Iris pigment epithelial cell (primary cell): ENCODE results near the gene SLC17A7.
"Not testable (repeated sequence)": the region's sequence is repeated elsewhere in the genome, so short reads cannot be mapped to it uniquely, and the experiment has no call there.

Source experiments
- DNase-seq: peaks from one replicate; pipeline ENCODE4 v3.0.0-alpha.2; 2011; ENCODE audit warnings: low read depth

SLC17A7 gene

GRCh38 chr19:49444100-49444700 lies 2.9 kb upstream of the SLC17A7 start:
- DNase-seq = not testable (repeated sequence)

GRCh38 chr19:49443366-49444099 lies 2.2 kb upstream of the SLC17A7 start:
- peak; percentile 93 for DNase-seq

DNA sequence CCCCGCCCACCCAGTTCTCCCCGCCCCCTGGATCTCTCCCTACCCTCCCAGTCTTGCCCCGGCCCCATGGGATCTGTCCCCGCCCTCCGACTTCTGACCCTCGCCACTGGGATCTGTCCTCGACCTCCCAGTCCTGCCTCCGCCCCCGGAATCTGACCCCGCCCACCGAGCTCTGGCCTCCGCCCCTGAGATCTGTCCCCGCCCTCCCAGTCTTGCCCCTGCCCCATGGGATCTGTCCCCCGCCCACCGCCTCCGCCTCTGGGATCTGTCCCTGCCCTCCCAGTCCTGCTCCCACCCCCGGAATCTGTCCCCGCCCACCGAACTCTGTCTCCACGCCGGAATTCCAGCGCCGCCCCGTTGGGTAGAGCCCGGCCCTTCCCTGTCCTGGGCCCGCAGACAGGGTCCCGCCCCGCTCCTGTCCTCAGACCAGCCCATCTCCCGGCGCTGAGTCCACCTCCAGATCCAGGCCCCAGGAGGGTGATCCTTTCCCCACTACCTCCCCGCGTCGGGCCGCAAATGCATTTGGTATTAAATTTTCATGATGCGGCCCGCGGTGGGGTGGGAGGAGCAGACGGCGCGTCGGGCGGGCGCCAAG lies 1.5 kb upstream of the SLC17A7 start:
- peak; percentile 79 for DNase-seq

- no peak for DNase-seq
Measured at GRCh38 chr19:49442354-49442753, 1.0 kb upstream of the SLC17A7 start.

- DNase-seq = no peak
Measured at GRCh38 chr19:49441960-49442350, 628 bp upstream of the SLC17A7 start.

- no peak for DNase-seq
Measured at GRCh38 chr19:49440439-49441209, 703 bp downstream of the SLC17A7 start.

DNA sequence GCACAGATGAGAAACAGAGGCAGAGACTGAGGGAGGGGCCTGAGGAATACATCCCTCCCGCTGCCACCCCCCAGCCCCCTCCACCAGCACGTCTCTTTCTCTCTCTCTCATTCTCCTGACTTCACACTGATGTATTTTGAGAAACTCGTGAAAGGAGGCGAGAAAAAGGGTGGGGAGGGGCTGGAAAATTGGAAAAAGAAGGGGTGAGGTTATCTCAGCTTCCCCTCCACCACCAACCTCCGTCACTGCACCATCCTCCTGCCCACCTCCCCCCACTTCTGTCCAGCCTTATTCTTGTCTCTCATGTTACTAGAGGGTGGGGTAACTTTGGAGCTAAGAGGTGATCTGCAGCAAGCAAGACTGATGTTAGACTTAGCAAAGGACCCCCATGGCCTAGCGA lies 1.5 kb downstream of the SLC17A7 start:
- no peak for DNase-seq

DNA sequence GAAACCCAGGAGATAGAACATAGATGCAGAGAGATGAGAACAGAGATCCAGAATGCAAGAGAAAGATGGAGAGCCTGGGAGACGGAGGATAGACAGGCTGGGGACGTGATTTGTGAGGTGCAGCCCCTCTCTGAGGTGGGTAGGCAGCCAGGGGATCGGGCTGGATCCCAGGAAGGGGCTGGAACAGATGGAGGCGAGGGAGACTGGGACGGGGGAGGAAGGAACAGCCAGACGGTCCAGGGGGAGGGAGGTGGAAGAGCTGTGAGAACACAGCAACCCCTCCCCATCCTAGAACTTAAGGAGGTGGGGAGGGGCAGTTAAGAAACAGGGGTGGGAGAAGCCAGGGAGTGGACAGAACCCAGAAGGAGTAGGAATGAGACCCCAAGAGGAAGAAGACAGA lies 3.1 kb downstream of the SLC17A7 start:
- DNase-seq = no peak

- DNase-seq = no peak
Measured at GRCh38 chr19:49437231-49437630, 4.1 kb downstream of the SLC17A7 start.

DNA sequence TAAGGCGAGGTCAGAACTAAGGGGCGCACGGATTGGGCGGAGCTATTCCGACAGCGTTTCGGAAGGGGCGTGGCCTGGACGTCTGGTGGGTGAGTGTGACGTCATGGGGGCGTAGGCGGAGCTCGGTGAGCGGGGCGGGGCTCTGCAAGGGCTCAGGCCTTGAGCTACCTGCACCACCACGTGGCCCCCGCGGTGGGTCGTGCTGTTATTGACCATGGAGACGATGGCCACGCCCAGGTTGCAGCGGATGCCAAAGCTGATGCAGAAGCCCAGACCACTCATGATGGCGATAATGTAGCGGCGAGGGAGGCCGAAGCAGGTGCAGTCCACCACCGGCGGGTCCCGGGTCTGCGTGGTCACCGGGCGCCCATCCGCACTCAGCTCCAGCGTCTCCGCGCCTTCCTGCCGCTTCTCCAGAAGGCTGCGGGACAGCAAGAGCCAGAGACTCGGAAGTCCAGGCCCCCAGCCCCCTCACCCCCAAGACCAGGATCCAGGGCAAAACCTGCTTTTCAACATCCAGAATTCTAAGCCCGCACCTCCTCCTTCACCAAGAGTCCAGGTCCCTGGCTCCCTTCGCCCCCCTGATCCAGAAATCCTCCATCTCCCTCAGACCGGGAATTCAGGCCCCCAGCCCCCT lies 4.8 kb downstream of the SLC17A7 start:
- DNase-seq = no peak

DNA sequence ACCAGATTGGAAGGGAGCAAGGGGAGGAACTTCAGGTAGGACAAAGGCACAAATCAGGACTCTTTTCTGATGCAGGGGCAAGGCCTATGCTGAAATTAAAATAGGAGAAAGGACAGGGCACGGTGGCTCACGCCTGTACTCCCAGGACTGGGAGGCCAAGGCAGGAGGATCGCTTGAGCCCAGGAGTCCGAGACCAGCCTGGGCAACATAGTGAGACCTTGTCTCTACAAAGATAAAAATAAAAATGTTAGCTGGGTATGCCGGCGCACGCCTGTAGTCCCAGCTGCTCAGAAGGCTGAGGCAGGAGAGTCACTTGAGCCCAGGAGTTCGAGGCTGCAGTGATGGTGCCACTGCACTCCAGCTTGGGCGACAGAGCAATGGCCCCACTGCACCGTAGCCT lies 5.7 kb downstream of the SLC17A7 start:
- no peak for DNase-seq

GRCh38 chr19:49434907-49435583 lies 6.3 kb downstream of the SLC17A7 start:
- no peak for DNase-seq

DNA sequence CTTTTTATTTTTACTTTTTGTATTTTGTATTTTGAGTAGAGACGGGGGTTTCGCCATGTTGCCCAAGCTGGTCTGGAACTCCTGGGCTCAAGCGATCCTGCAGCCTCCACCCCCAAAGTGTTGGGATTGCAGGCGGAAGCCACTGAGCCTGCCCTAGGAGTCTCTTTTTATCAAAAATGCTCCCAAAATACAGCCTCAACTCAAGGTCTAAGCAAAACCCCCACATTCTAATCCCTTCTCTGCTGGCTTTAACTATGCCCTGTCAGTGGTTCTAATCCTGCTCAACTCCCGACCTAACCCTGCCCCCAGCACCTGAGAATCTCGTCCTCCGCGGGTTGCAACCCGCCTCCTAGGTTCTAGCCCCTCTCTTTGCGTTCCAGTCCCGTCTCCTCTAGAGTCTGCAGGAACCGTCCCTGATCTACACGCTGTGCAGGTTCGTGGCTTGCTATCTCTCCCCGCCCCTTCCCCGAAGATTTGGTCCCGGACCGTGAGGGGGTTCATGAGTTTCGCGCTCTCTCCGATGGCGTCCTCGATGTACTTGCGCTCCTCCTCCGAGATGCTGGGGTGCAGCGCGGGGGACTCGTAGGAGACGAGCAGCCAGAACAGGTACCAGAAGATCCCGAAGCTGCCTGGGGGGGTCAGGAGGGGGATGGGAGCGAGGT lies 8.0 kb downstream of the SLC17A7 start:
- no peak for DNase-seq

DNA sequence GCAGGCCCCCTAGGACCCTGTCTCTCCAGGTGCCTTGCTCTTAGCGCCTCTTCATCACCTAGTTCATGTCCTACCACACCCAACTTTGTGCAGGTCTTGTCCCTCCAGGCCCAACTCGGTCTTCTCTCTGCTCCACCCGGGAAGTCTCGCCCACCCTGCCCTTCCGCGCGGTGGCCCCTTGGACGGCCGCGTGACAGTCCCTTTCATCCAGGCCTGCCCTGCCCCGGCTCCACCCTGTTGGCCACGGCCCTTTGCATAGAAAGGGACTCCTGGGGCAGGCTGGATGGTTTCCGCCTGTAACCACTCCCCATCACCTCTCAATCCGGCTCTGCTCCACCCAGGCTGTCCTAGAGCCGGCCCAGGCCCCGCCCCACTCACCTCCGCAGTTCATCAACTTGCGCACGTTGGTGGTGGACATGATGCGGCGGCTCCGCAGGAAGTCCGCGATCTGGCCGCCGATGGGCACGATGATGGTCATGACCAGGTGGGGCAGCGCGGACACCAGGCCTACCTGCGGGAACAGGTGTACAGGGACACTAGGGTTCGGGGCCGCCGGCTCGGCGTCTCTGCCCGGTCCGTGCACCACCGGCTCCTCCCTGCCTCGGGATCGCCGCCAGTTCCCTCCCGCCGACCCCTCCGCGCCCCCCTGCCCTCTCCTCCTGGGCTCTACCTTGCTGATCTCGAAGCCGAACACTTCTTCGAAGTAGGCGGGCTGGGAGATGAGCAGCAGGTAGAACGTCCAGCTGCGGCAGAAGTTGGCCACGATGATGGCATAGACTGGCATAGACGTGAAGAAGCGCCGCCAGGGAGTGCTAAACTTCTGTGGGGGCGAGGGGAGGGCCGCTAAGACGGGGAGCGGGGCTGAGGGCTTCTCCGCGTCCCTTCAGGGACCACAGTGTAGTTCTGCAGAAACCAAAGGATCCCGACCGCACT lies 8.9 kb downstream of the SLC17A7 start:
- no peak for DNase-seq

GRCh38 chr19:49431330-49431749 lies 10.0 kb downstream of the SLC17A7 start:
- DNase-seq = no peak

DNA sequence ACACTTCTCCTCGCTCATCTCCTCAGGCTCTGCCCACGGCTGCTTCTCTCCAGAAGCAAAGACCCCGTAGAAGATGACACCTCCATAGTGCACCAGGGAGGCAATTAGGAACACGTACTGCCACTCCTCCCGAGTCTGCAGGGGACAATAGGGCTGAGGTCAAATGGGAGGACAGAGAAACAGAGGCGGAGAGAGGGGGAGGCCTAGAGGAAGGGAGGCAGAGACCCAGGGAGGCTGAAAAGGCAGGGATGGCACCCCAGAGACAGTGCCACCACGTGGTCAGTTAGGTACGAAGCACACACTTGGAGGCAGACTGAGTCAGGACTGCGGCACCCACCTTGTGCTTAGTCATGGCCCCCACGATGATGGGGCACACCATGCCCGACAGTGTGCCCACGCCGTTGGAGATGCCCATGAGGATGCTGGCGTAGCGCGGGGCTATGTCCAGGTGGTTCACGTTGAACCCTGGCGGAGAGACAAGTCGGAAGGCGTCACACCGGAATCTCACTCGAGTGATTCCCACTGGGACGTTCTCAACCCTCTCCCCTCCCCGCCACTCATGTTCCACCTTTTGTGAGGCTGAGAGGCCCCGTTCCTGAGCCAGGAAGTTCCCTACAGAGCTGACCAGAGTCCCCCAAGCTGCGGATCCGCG lies 10.5 kb downstream of the SLC17A7 start:
- no peak for DNase-seq

DNA sequence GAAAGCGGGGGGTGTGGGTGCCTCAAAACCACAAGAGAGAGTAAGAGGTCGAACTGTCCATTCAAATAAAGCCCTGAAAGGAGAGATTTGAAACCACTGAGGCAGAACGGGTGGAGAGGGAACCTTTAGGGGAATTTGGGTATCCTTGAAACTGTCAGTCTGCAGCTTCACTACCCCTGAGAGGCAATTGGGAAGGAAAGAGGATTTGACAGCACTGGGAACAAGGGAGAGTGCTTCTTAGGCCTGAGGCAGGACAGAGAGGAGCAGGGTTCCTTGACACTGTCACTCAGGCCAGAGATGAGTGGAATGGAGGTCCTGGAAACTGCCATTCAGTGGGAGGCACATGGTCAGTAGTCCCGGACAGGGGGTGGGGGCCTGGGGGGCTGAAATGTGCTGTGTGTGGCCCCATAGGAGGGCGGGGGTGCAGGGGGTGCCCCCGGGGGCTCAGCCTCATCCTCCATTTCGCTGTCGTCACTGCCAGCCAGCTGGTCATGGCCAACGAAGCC lies 11.1 kb downstream of the SLC17A7 start:
- no peak for DNase-seq

DNA sequence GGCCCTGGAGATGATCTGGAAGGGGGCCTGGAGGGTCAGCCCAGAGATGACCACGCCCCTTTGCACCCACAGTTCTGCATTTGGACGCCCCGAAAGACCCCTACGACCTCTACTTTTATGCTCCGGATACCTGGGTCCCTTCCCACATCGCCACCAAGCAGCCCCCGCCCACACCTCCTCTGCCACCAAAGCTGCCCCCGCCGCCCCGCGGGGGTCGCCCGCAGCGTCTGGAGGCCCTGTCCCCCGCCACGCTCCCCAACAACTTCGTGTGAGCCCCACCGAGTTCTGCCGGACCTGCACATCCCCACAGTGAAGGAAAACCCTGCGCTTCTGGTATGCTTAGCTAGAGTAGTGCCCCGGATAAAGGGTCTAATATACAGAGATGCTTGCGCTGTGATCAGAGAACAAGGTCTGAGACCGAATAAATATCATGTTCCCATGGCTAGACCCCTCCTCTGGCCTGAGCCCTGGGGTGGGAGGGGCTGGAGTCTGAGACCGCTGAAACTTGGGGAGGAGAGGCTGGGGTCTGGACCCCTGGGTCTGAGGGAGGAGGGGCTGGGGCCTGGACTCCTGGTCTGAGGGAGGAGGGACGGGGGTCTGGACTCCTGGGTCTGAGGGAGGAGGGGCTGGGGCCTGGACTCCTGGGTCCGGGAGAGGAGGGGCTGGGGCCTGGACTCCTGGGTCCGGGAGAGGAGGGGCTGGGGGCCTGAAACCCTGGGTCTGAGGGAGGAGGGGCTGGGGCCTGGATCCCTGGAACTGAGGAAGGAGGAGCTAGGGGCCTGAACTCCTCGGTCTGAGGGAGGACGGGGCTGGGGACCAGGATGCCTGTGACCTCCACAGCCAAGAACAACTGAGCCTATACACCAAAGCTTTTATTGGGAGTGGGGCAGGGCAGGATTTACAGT lies 12.5 kb downstream of the SLC17A7 start:
- DNase-seq = no peak
